ENCODE data around the gene NOL4L.

Gene NOL4L

DNA sequence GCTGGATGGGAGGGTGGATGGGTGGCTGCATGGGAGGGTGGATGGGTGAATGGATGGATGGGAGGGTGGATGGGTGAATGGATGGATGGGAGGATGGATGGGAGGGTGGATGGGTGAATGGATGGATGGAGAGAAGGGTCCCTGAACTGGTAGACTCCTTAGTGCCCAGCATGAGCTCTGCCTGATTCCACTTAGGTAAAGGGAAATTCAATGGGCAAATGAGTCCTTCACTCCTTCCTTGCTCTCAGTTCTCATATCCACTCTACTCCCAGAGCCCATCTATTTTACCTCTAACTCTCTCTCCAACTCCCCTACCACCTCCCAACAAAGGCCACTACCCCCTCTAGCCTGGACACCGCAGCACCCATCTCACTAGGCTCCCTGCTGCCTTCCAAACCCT is 29.2 kb upstream of the NOL4L start:
- DNase-seq (ENCODE audit: low read depth in 4 of 4, low spot score in 1 of 4), result no peak

DNA sequence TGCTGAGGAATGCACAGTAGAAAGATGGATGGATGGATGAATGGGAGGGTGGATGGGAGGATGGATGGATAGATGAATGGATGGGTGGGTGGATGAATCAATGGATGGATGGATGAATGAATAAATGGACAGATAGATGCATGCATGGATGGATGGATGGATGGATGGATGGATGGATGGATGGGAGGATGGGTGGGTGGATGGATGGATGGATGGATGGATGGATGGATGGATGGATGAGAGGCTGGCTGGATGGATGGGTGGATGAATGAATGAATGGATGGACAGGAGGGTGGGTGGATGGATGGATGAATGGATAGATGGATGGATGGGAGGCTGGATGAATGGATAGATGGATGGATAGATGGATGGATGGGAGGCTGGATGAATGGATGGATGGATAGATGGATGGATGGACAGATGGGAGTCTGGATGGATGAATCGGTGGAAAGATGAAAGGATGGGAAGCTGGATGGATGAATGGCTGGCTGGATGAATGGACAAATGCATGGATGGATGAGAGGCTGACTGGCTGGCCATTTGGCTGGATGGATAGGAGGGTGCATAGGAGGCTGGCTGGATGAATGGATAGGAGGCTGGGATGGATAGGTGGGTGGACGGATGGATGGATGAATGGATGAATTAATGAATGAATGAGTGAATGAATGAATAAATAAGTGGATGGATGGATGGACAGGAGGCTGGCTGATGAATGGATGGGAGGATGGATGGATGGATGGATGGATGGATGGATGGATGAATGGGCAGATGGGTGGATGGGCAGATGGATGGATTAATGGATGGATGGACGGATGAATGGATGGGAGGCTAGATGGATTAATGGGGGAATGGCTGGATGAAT is 28.3 kb upstream of the NOL4L start:
- no peak for DNase-seq (ENCODE audit: low read depth in 4 of 4, low spot score in 1 of 4)

DNA sequence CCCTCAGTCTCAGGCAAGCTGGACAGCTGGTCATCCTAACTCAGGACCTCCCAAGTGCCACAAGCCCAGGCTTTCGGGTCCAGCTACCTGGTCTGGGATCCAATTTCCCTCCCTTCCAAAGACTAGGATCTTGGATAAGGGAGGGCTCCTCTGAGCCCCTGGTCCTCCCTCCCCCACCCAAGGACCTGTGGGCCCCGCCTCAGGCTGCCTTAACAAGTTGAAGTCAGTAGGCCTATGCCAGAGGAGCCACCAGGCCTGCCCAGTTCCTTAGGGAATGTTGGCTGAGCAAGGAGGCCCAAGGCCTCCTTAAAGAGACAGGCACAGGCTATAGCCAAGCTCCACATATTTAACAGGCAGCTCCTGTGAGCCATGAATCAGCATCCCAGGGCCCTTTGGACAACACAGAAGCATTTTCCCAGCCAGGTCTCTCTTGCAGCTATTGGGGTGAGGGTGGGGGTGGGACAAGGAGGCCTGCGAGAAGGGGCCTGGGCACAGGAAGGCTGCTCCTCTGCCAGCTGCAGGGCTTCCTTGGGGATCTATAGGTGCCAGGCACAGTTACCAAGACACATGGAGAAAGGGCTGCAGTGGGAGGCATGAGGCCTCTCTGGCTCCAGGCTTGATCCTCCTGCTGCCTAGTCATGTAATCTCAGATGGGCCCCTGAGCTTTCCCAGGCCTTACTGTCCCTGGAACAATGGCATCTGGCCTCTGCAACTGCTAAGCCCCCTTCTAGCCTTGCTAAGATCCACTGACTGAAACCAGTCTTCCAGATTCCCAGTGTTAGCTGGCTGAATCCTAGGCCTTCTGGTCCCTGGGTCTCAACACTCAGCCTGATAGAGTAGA is 27.4 kb upstream of the NOL4L start:
- no peak for DNase-seq (ENCODE audit: low read depth in 4 of 4, low spot score in 1 of 4)

- no peak for DNase-seq (ENCODE audit: low read depth in 4 of 4, low spot score in 1 of 4)
These were observed 26.7 kb upstream of the NOL4L start for GRCh38 chr20:32611868-32612267.

DNA sequence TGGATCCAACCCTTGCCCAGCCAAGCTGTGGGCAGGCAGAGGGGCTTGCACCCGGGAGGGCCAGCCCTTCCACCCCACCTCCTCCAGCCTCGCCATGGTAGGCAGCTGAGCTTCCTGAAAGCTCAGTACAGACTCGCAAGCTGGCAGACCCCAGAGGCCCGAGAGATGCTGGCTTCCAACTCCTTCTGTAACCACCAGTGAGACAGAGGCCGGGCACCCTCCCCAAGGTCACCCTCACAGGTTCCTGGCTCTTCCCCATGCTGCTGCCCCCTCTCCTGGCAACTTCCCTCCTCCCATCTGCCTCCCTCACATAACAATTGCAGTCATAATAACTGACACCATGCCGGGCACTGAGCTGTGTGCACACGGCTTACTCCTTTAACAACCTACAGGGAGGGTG is 26.2 kb upstream of the NOL4L start:
- no peak for DNase-seq (ENCODE audit: low read depth in 4 of 4, low spot score in 1 of 4)

DNA sequence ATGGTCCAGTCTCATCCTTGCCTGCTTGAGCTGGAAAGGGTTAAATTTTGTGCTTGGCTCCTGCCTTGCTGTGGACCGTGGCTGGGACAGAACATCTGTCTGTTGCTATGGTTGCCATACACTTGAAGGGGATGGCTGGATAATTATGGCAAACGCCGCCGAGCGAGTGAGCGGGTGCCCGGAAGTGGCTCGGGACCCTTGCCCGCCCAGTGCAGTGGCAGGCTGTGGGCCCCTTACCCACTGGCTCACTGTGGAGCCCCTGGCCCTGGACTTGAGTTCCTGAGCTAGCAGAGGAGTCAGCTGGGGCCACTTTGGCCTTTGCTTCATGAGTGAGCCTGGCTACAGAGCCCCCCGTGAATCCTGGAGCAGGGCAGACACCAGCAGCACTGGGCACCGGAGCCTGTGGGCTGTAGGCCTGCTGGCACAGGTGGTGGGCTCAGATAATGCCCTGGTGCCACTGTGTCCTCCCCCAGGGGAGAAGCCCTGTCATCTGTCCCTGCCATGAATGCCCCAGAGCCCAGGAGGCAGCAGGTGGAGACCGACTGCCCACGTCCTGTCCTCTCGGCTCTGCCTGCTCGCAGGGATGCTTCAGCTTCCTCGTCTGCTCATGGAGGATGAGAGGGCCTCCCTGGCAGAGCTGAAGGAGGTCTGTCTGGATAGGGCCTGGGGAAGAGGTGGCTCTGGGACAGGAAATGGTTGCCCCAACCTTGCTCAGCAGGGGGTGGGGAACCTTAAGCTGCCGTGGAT is 25.5 kb upstream of the NOL4L start:
- no peak for DNase-seq (ENCODE audit: low read depth in 4 of 4, low spot score in 1 of 4)

GRCh38 chr20:32609993-32610392 is 24.9 kb upstream of the NOL4L start:
- DNase-seq (ENCODE audit: low read depth in 4 of 4, low spot score in 1 of 4), result no peak

GRCh38 chr20:32609111-32609773 is 24.1 kb upstream of the NOL4L start:
- no peak for DNase-seq (ENCODE audit: low read depth in 4 of 4, low spot score in 1 of 4)

DNA sequence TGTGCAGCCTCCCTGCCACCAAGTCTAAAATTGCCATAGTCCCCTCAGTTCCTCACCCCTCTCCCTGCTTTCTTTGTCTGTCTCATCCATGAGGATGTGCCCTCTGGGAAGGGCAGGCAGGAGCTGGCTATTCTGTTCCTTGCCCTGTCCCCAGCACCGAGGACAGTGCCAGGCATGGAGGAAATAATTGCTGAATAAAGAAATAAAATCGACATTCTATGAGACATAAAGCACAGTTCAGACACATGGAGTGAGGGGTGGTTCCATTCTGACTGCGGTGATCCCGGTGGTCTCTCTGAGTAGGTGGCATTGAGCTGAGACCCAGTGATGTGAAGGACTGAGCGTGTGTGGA is 23.5 kb upstream of the NOL4L start:
- no peak for DNase-seq (ENCODE audit: low read depth in 4 of 4, low spot score in 1 of 4)

DNA sequence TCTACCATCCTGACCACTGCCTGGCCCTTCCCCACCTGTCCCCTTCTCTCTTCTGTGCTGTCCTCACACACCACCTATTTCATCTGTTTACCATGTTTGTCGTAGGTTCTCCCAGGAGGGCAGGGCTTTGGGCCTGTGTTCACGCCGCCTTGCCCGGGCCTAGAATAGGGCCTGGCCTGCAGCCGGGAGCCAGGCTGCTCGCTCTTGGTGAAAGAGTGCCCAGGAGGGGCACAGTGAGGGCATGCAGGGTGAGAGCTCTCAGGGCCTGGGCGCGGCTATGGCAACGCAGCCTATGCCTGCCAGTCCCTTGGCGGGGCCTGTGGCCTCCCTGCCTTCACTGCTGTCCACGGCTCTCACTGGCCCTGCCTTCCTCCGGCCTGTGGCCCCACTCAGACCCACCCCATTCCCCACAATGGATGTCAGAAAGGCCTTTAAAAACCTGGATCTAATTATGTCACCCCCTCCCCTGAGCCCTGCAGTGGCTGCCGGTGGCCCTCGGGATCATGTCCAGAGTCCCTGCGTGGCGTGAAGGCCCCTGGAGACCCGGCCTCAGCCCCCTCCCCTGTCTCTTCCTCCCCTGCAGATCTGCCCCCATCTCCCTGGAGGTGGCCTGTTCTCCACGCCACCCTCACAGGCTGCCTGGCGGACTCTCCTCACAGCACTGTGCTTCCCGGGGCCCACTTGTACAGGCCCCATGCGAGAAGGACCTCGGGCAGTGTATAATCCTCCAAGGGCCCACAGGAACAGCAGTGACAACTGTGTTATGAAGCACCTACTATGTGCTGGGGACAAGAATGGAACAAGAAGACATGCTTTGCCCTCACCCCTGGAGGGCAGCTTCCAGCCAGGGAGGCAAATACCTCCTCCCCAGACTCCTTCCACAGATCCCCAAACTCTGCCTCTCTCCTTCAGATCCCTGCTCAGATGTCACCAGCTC is 22.9 kb upstream of the NOL4L start:
- no peak for DNase-seq (ENCODE audit: low read depth in 4 of 4, low spot score in 1 of 4)

- DNase-seq (ENCODE audit: low read depth in 4 of 4, low spot score in 1 of 4), result no peak
These were observed 22.2 kb upstream of the NOL4L start for GRCh38 chr20:32607324-32607723.

GRCh38 chr20:32606790-32607189 is 21.7 kb upstream of the NOL4L start:
- DNase-seq (ENCODE audit: low read depth in 4 of 4, low spot score in 1 of 4), result no peak

DNA sequence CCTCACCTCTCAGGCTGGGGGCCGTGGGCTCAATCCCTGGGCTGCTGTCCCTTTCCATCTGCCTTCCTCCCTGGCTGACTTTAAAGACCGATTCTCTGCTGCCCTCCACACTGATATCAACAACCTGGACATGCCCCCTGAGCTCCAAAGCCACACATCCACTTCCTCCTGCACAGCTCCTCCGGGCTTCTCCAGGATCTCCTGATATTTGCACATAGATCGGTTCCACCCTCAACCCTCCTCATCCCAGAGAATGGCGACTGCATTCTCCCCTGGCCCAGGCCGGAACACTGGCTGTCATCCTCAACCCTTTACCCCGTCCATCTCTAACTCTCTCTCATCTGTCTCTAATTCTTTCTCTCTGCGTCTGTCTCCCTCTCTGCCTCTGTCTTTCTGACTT is 21.0 kb upstream of the NOL4L start:
- DNase-seq (ENCODE audit: low read depth in 4 of 4, low spot score in 1 of 4), result no peak

DNA sequence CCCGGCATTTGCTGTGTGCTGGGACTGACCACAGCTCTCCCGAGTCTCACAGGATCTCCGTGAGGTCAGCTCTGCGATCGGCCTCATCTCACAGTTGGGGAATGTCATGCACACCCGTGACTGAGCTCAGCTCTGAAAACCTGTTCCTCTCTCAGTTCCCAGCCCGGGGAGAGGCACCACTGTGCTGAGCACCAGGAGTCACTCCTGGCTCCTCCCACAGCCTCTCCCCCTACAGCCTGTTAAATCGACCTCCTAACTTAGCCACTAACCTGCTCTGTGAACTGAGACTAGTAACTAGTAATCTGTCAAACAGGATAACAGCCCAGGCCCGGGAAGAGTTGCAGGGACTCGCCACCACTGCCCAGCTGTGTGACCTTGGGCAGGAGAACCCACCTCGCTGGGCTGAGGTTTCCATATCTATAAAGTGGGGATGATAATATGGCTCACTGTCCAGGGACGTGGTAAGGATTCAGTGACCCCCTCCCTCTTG is 20.1 kb upstream of the NOL4L start:
- no peak for DNase-seq (ENCODE audit: low read depth in 4 of 4, low spot score in 1 of 4)

- no peak for DNase-seq (ENCODE audit: low read depth in 4 of 4, low spot score in 1 of 4)
These were observed 18.1 kb upstream of the NOL4L start for GRCh38 chr20:32603046-32603726.

- no peak for DNase-seq (ENCODE audit: low read depth in 4 of 4, low spot score in 1 of 4)
These were observed 17.1 kb upstream of the NOL4L start for GRCh38 chr20:32602273-32602672.

- no peak for DNase-seq (ENCODE audit: low read depth in 4 of 4, low spot score in 1 of 4)
These were observed 15.6 kb upstream of the NOL4L start for GRCh38 chr20:32600681-32601237.

DNA sequence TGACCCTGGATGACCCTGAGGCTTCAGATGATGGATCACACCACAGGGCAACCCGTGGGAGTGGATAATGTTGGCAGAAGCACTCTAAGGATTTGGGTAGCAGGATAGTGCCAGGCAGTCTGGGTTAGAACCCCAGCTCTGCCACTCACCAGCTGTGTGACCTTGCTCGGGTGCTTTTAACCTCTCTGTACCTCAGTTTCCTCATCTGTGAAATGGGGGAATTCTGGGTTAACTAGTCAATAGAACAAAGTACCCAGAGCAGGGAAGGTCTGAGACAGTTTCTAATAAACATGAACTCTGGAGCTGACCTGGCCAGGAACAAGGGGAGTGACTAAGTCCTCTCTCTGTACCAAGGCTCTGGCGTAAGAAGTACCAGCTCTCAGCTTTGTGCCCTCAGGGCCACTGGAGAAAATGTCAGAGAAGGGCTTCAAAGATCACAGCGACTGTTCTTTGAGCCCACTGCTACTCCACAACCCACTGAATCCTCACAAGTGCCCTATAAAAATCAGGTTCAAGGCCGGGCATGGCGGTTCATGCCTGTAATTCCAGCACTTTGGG is 14.7 kb upstream of the NOL4L start:
- no peak for DNase-seq (ENCODE audit: low read depth in 4 of 4, low spot score in 1 of 4)

DNA sequence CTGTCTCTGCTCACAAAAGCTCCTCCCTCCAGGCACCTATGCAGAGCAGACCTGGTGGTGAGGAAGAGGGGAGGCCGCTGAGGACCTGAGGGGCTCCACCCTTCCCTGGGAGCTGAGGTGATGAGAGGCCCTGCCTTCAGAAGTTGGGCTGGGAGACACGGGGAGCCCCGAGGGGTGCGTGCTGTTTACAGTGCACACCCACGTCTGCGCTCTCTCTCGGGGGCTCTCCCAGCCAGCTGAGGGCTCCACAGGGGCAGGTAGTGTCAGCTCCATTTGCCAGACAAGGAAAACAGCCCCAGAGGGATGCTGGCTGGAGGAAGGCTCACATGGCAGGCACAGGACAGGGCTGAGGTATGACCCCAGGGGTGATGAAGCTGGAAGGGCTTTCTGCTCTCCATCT is 13.5 kb upstream of the NOL4L start:
- no peak for DNase-seq (ENCODE audit: low read depth in 4 of 4, low spot score in 1 of 4)
